GM15510 (cell line): ENCODE data around the gene SPATS2L.

ENCODE experiments used
- POLR2A ChIP-seq: IDR thresholded peaks from 3 replicates; pipeline ENCODE4 v1.6.1; 2011; ENCODE audit warnings: borderline replicate concordance; ENCODE audit not compliant: insufficient read length; ENCODE audit errors: extremely low read depth

The SPATS2L gene

GRCh38 chr2:200416878-200417277 is 110.4 kb downstream of the SPATS2L start:
- no peak for TF ChIP-seq POLR2A

- no peak for TF ChIP-seq POLR2A
These were observed 110.9 kb downstream of the SPATS2L start for GRCh38 chr2:200417366-200417765.

GRCh38 chr2:200418399-200418798 is 111.9 kb downstream of the SPATS2L start:
- no peak for TF ChIP-seq POLR2A

- TF ChIP-seq POLR2A: no peak
These were observed 112.8 kb downstream of the SPATS2L start for GRCh38 chr2:200419325-200419724.

GRCh38 chr2:200421270-200421669 is 114.8 kb downstream of the SPATS2L start:
- no peak for TF ChIP-seq POLR2A

GRCh38 chr2:200422071-200422470 is 115.6 kb downstream of the SPATS2L start:
- TF ChIP-seq POLR2A: no peak

GRCh38 chr2:200422532-200423261 is 116.2 kb downstream of the SPATS2L start:
- no peak for TF ChIP-seq POLR2A

- no peak for TF ChIP-seq POLR2A
These were observed 117.0 kb downstream of the SPATS2L start for GRCh38 chr2:200423541-200423940.

GRCh38 chr2:200425026-200425821 is 118.7 kb downstream of the SPATS2L start:
- no peak for TF ChIP-seq POLR2A

- TF ChIP-seq POLR2A: no peak
These were observed 120.3 kb downstream of the SPATS2L start for GRCh38 chr2:200426754-200427153.

- no peak for TF ChIP-seq POLR2A
These were observed 122.6 kb downstream of the SPATS2L start for GRCh38 chr2:200428961-200429665.

- TF ChIP-seq POLR2A: no peak
These were observed 123.5 kb downstream of the SPATS2L start for GRCh38 chr2:200430017-200430416.

- TF ChIP-seq POLR2A: no peak
These were observed 125.7 kb downstream of the SPATS2L start for GRCh38 chr2:200431996-200432705.

- TF ChIP-seq POLR2A: no peak
These were observed 128.9 kb downstream of the SPATS2L start for GRCh38 chr2:200435379-200435778.

- no peak for TF ChIP-seq POLR2A
These were observed 131.8 kb downstream of the SPATS2L start for GRCh38 chr2:200438251-200438650.
